NCI-H510A (cell line): ENCODE measurements around the gene NSUN4.

Experiments
- DNase-seq: peaks from one replicate; lab custom pipeline; 2025; lab: John Stamatoyannopoulos, UW

NSUN4 gene

DNA sequence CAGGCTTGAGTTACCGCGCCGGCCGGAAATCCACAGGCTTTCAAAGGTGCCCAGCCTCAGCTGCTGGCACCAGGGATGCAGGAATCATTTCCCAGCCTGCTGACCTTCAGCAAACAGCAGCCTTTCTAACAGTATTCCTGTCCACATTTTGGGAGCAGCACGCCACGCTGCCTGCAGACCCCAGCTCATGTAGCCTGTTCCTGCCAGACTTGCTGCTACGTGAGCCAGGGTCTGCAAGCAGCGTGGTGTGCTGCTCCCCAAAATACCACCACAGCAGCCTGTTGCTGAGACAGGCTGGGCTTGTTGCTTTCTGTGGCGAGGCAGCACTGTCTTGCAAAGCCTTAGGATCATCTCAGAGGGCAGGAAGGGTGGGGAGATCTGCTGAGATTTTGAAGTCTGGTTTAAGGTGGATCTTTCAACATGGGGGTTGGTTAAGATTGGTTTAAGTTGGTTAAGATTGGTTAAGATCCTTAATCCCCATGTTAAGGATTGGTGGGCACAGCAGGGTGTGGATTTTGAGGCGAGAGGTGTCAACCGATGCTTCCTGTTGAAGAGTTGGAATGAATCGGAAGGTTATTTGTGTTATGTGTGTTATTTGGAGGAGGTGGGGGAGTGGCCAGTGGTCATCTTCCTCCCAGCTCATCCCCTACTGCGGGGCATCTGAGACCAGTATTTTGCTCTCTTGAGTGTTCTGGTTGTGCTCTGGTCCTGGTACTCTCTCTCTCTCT lies 66.4 kb downstream of the NSUN4 start:
- no peak for DNase-seq

GRCh38 chr1:46407636-46408035 lies 67.0 kb downstream of the NSUN4 start:
- no peak for DNase-seq

- no peak for DNase-seq
These were observed 67.9 kb downstream of the NSUN4 start for GRCh38 chr1:46408356-46409062.

- no peak for DNase-seq
These were observed 68.4 kb downstream of the NSUN4 start for GRCh38 chr1:46409063-46409372.

DNA sequence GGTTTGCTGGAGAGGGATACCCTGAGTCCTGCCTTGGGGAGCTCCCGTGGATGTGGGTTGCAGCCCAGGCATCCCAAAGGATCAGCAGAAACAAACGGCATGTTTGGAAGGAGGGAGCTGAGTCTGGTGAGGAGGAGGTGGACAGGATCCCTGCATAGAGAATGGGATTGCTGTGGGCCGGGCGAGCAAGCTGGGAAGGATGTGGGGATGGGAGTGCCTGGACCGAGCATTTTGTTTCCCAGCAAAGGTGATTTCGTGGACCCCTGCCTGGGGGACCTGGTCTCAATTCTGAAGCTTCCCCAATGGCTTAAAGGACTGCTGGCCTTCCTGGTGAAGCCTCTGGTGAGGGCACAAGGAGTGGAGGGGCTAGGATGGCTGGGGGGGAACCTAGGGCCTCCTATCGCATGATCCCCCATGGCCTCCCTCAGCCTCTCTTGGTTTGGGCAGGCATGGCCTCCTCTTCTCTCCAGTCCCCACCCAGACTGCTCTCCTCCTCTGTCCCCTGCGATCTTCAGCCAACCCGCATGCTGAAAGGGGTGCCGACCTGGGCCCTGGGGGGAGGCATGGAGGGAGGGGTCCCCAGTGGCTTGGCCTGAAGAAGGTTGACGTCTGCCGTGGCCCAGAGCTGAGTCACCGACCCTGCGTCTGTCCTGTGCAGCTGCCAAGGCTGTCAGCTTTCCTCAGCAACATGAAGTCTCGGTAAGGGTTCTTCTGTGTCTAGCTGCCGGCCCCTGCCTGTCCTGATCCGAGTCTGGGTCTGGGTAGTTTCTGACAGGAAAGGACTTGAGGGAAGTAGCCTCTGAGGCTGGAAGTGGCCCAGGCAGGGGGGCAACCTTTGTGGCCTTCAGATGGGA lies 69.8 kb downstream of the NSUN4 start:
- no peak for DNase-seq

DNA sequence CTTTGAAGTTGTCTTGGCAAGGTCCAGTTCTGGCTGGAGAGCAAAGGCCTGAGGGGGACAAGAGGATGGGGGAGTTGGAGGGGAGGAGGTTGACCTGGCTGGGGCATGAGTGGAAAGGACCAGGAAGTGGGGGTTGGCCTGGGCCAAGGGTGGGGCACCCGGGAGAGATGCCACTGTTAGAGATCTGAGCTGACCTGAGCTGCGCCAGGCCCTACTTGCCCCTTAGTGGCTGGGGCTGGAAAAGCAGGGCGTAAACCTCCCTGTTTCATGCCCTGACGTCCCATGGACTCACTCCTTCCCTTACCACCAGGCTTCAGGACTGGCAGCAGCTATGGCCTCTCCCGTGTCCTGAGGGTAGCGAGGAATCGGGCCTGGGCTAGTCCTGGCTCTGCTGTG lies 70.4 kb downstream of the NSUN4 start:
- DNase-seq: no peak
